Cardiac muscle cell (in vitro differentiated cells and primary cell): ENCODE results near the gene ABCC2. TPM values are rescaled to one million over a fixed set of nuclear protein-coding genes. Genes with fewer than 3 reads are reported as not detected.

Experiments used
- DNase-seq, 2 donors: peaks; one replicate each; pipeline versions ENCODE4 v3.0.0 to v3.0.0-alpha.2; 2010 to 2017; ENCODE audit warnings: low read depth in 1 of 2, low spot score in 1 of 2
- H3K27ac ChIP-seq: fragments of 200-600 bp; sonication (generic); 2 replicates; pipeline ENCODE4 v1.5.1; 2016
- H3K27me3 ChIP-seq: fragments of 200-600 bp; sonication (generic); 2 replicates; pipeline ENCODE4 v1.6.0; 2016; ENCODE audit warnings: control low read depth
- H3K36me3 ChIP-seq: fragments of 200-600 bp; sonication (generic); 2 replicates; pipeline ENCODE4 v1.5.1; 2016; ENCODE audit warnings: control low read depth
- H3K4me1 ChIP-seq: fragments of 200-600 bp; sonication (generic); 2 replicates; pipeline ENCODE4 v1.8.1; 2017; ENCODE audit warnings: low read depth, mild to moderate bottlenecking, mixed run types
- H3K4me3 ChIP-seq: fragments of 200-600 bp; sonication (generic); 2 replicates; pipeline ENCODE4 v1.5.1; 2016; ENCODE audit warnings: mild to moderate bottlenecking
- H3K9me3 ChIP-seq: fragments of 200-600 bp; sonication (generic); 2 replicates; pipeline ENCODE4 v1.5.1; 2017; ENCODE audit warnings: low read depth, mild to moderate bottlenecking, control low read depth
- CTCF ChIP-seq: IDR thresholded peaks from 2 replicates; pipeline ENCODE4 v1.5.1; 2012; ENCODE audit warnings: low read depth, mild to moderate bottlenecking, low read length
- polyA plus RNA-seq: library from polyadenylated mRNA; unstranded; fragments of >200 nt; fragmentation: Nextera tagmentation; extraction: Ambion mirVana; gene quantifications from 2 replicates; pipeline ENCODE4 v1.2.1, GENCODE V29; 2016
- total RNA-seq: library from RNA; depleted of rRNA; stranded (reverse); fragments of >200 nt; gene quantifications from 2 replicates; pipeline ENCODE4 v1.2.3, GENCODE V29; 2016

ABCC2 gene
- total and polyA plus RNA-seq, 2 experiments from 2014 or later, result 0.12 to 0.86 TPM

GRCh38 chr10:99809931-99810615 lies 27.6 kb downstream of the ABCC2 start:
- no peak for TF ChIP-seq CTCF
- no peaks in the 10 kb centered on the region for H3K27me3 ChIP-seq
- no peak overlapping the region for H3K27ac ChIP-seq
- peak in 1 of 2 donors; percentile 69 for DNase-seq
- H3K4me3 ChIP-seq, result no peak overlapping the region
- no peaks in the 10 kb centered on the region for H3K36me3 ChIP-seq
- H3K9me3 ChIP-seq, result no peaks in the 10 kb centered on the region
- H3K4me1 ChIP-seq, result no peaks in the 10 kb centered on the region

DNA sequence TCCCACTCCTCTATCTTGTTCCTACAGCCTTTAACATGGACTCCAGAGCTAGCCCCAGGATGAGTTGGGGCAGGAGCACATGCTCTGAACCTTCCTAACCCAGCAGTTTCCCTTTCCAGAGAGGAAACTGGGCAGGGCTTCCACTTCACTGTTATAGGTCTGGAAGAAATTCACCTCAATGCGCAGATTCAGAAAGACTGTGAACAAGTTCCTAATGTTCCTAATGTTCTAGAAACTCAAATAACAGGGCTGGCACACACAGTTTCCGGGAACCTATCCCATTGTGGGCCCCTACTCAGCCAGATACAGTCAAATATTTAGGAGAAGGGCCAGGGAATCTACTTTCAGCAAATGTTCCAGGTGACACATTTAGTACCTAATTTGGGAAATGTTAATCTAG lies 29.7 kb downstream of the ABCC2 start:
- no peak for DNase-seq
- Histone ChIP-seq H3K4me1 (no peaks in the 10 kb centered on the region), H3K27me3 (no peaks in the 10 kb centered on the region), H3K27ac (no peak overlapping the region), H3K9me3 (no peaks in the 10 kb centered on the region), H3K36me3 (no peaks in the 10 kb centered on the region), H3K4me3 (no peak overlapping the region)
- no peak for TF ChIP-seq CTCF

DNA sequence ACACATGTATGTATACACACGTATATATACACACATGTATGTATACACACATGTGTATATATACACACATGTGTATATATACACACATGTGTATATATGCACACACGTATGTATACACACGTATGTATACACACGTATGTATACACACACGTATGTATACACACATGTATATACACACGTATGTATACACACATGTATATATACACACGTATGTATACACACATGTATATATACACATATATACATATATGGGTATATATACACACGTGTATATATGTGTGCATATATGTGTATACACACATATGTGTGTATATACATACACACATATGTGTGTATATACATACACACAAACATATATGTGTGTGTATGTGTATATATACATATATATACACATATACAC lies 31.7 kb downstream of the ABCC2 start:
- Histone ChIP-seq H3K36me3 (no peaks in the 10 kb centered on the region), H3K9me3 (no peaks in the 10 kb centered on the region), H3K4me3 (no peak overlapping the region), H3K27ac (no peak overlapping the region), H3K27me3 (no peaks in the 10 kb centered on the region), H3K4me1 (no peaks in the 10 kb centered on the region)
- no peak for TF ChIP-seq CTCF
- DNase-seq, result no peak

GRCh38 chr10:99815621-99816020 lies 33.2 kb downstream of the ABCC2 start:
- H3K9me3 ChIP-seq, result no peaks in the 10 kb centered on the region
- no peaks in the 10 kb centered on the region for H3K27me3 ChIP-seq
- DNase-seq, result peak in 1 of 2 donors; percentile 60
- TF ChIP-seq CTCF, result no peak
- H3K36me3 ChIP-seq, result no peaks in the 10 kb centered on the region
- H3K4me3 ChIP-seq, result no peak overlapping the region
- H3K27ac ChIP-seq, result no peak overlapping the region
- no peaks in the 10 kb centered on the region for H3K4me1 ChIP-seq

GRCh38 chr10:99827936-99828335 lies 45.5 kb downstream of the ABCC2 start:
- Histone ChIP-seq H3K27me3 (no peaks in the 10 kb centered on the region), H3K36me3 (no peaks in the 10 kb centered on the region), H3K9me3 (no peaks in the 10 kb centered on the region), H3K4me3 (no peak overlapping the region), H3K27ac (no peak overlapping the region), H3K4me1 (no peaks in the 10 kb centered on the region)
- no peak for TF ChIP-seq CTCF
- DNase-seq, result peak in 1 of 2 donors; percentile 42

GRCh38 chr10:99828464-99828863 lies 46.0 kb downstream of the ABCC2 start:
- H3K27me3 ChIP-seq, result no peaks in the 10 kb centered on the region
- no peak for DNase-seq
- no peak for TF ChIP-seq CTCF
- no peak overlapping the region for H3K4me3 ChIP-seq
- no peaks in the 10 kb centered on the region for H3K36me3 ChIP-seq
- no peaks in the 10 kb centered on the region for H3K9me3 ChIP-seq
- H3K4me1 ChIP-seq, result no peaks in the 10 kb centered on the region
- H3K27ac ChIP-seq, result no peak overlapping the region
